ENCODE measurements around the gene CACNA1I. TPM values are rescaled to one million over a fixed set of nuclear protein-coding genes. Genes with fewer than 3 reads are reported as not detected.
A peak's percentile ranks its signal among the peaks of the same experiment; 100 is the strongest.

The CACNA1I gene
- total and polyA plus RNA-seq, 2 experiments from 2014 or later, result 0.42 to 2.4 TPM

DNA sequence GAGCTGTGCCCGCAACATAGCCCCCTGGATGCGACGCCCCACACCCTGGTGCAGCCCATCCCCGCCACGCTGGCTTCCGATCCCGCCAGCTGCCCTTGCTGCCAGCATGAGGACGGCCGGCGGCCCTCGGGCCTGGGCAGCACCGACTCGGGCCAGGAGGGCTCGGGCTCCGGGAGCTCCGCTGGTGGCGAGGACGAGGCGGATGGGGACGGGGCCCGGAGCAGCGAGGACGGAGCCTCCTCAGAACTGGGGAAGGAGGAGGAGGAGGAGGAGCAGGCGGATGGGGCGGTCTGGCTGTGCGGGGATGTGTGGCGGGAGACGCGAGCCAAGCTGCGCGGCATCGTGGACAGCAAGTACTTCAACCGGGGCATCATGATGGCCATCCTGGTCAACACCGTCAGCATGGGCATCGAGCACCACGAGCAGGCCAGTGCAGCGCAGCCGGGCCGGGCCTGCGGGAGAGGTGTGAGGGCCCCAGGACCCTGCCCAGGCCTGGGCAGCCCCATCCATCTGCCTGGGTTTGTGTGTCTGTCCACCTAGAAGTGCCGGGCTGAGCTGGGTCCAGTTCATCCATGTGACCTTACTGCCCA, 79.0 kb downstream of the CACNA1I start (continued):
- TF ChIP-seq CTCF (conservative IDR thresholded peaks at IDR 0.05; ENCODE audit: low read depth in 2 of 2) (no peak), ETS1 (IDR thresholded peaks at IDR 0.05) (no peak)

- no peak overlapping the region for H3K4me3 Mint-ChIP-seq
- no peaks in the 10 kb centered on the region for H3K4me1 Mint-ChIP-seq
- H3K9me3 Mint-ChIP-seq, result no peaks in the 10 kb centered on the region
- Histone ChIP-seq H3F3A (replicated peaks; ENCODE audit: low read depth) (no peaks in the 10 kb centered on the region), H3K27ac (ENCODE audit: low read depth) (no peak overlapping the region), H2AFZ (no peak overlapping the region), H4K20me1 (replicated peaks; ENCODE audit: insufficient read depth) (no peaks in the 10 kb centered on the region), H3K4me2 (no peak overlapping the region), H3K36me3 (ENCODE audit: insufficient read depth) (no peaks in the 10 kb centered on the region), H3K4me3 (no peak overlapping the region), H3K9me2 (ENCODE audit: insufficient read depth) (no peaks in the 10 kb centered on the region), H3K4me1 (ENCODE audit: insufficient read depth) (no peaks in the 10 kb centered on the region), H3K79me2 (replicated peaks; ENCODE audit: insufficient read depth) (no peaks in the 10 kb centered on the region), H3K27me3 (ENCODE audit: insufficient read depth) (no peaks in the 10 kb centered on the region)
- no peak for DNase-seq (ENCODE audit: low spot score)
- H3K27ac Mint-ChIP-seq, result no peak overlapping the region
- no peaks in the 10 kb centered on the region for H3K27me3 Mint-ChIP-seq (ENCODE audit: insufficient read depth, low read depth, poor library complexity)
- no peaks in the 10 kb centered on the region for H3K36me3 Mint-ChIP-seq (ENCODE audit: low read depth)
- peak; percentile 26; the same call in 2 of the 3 replicates for ATAC-seq
- TF ChIP-seq JUNB (IDR thresholded peaks at IDR 0.05; ENCODE audit: unreplicated experiment), result no peak
- TF ChIP-seq ETS1 (IDR thresholded peaks at IDR 0.05), result no peak
- TF ChIP-seq STAT1 (IDR thresholded peaks at IDR 0.05; ENCODE audit: unreplicated experiment), result no peak
- TF ChIP-seq POLR2AphosphoS5 (IDR thresholded peaks at IDR 0.05; ENCODE audit: low read depth), result no peak
- no peak for TF ChIP-seq ZNF462 (CRISPR knock-in tag; IDR thresholded peaks at IDR 0.05)
- TF ChIP-seq REST (IDR thresholded peaks at IDR 0.05; ENCODE audit: unreplicated experiment), result no peak
- TF ChIP-seq ZNF331 (CRISPR knock-in tag; IDR thresholded peaks at IDR 0.05; ENCODE audit: low read depth), result no peak
Measured at GRCh38 chr22:39651053-39651996, 80.8 kb downstream of the CACNA1I start.

Measured in GM23338 (cell line).